PC-9 (cell line): Measurements from ENCODE around the gene VWC2.

Experiments
- EZH2 ChIP-seq: fragments of 200-600 bp; sonication (generic); IDR thresholded peaks from 2 replicates; pipeline ENCODE4 v1.8.0; 2017; ENCODE audit warnings: antibody characterized with exemption, low read depth
- TF ChIP-seq, protein P1 (sequence below): fragments of 200-600 bp; sonication (generic); conservative IDR thresholded peaks from 2 replicates; pipeline ENCODE4 v1.6.1; 2017; ENCODE audit warnings: mixed run types, antibody characterized with exemption, mild to moderate bottlenecking, moderate library complexity

DNA sequence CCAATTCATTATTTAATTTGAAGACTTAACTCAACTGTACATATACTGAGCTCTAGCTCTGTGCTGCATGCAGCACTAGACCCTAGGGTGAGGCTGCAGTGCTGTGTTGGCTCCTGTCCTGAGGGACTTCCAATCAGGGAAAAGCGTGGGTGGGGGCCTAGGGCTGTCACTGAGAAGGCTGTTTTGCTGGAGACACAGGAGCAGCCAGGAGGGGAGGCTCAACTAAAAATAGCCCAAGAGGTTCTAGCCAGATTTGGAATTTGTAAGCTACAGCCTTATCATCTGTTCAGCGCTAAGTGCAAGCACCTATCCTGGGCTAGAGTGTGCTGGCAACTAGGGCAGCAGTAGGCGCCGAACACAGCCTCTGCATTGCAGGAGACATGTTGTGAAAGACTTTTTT is 121.1 kb downstream of the VWC2 start:
- TF ChIP-seq EZH2 = no peak
- TF ChIP-seq, protein P1, sequence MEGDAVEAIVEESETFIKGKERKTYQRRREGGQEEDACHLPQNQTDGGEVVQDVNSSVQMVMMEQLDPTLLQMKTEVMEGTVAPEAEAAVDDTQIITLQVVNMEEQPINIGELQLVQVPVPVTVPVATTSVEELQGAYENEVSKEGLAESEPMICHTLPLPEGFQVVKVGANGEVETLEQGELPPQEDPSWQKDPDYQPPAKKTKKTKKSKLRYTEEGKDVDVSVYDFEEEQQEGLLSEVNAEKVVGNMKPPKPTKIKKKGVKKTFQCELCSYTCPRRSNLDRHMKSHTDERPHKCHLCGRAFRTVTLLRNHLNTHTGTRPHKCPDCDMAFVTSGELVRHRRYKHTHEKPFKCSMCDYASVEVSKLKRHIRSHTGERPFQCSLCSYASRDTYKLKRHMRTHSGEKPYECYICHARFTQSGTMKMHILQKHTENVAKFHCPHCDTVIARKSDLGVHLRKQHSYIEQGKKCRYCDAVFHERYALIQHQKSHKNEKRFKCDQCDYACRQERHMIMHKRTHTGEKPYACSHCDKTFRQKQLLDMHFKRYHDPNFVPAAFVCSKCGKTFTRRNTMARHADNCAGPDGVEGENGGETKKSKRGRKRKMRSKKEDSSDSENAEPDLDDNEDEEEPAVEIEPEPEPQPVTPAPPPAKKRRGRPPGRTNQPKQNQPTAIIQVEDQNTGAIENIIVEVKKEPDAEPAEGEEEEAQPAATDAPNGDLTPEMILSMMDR = no peak
